Inflammatory macrophage treated with lipopolysaccharide for 4 hours (primary cell): ENCODE measurements around the gene WDFY3.

Experiments used
- DNase-seq: peaks from one replicate; pipeline ENCODE4 v3.0.0-alpha.2; 2020

WDFY3 gene, protein sequence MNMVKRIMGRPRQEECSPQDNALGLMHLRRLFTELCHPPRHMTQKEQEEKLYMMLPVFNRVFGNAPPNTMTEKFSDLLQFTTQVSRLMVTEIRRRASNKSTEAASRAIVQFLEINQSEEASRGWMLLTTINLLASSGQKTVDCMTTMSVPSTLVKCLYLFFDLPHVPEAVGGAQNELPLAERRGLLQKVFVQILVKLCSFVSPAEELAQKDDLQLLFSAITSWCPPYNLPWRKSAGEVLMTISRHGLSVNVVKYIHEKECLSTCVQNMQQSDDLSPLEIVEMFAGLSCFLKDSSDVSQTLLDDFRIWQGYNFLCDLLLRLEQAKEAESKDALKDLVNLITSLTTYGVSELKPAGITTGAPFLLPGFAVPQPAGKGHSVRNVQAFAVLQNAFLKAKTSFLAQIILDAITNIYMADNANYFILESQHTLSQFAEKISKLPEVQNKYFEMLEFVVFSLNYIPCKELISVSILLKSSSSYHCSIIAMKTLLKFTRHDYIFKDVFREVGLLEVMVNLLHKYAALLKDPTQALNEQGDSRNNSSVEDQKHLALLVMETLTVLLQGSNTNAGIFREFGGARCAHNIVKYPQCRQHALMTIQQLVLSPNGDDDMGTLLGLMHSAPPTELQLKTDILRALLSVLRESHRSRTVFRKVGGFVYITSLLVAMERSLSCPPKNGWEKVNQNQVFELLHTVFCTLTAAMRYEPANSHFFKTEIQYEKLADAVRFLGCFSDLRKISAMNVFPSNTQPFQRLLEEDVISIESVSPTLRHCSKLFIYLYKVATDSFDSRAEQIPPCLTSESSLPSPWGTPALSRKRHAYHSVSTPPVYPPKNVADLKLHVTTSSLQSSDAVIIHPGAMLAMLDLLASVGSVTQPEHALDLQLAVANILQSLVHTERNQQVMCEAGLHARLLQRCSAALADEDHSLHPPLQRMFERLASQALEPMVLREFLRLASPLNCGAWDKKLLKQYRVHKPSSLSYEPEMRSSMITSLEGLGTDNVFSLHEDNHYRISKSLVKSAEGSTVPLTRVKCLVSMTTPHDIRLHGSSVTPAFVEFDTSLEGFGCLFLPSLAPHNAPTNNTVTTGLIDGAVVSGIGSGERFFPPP (N-terminal part only)

DNA sequence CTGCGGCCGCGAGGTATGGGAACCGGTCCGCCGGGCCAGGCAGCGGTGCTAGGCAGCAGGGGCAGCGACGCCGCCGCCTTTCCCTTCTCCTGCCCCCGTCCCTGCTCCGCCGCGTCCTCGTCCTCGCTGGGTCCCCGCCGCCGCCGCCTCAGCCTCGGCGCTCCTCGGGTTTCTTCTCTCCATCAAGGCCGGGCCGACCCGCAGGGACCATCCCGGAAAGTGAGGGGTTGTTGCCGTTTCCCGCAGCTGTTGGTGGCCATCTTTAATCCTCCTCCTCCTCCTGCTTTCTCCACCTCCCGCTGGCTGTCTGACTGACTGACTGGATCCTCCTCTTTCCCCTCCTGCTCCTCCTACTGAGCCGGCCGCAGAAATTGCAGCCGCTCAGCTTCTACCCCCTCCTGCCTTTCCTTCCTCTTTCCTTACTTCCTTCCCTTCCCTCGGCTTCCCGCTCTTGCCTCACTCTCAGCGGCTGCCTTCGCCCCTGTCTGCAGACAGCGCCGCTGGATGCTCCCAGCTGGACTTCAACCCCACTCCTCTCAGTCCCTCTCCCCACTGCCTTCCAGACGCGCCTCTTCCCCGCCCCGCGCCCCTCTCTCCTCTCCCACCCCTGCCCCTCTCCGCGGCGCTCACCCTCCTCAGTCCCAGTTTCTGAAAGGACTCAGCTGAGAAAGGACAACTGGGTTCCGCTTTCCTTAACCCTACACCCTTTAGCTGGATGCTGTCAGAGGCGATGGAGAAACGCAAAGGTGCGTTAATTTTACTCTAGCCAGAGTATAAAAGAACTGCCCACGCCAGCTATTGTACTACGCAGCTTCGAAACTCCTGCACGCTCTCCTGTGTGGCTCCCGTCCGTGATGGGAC lies at the start of gene WDFY3:
Gene WDFY3, minus strand, starts transcription at position 309 of the 861 bp plus-strand sequence. CDS start 106,099 bp downstream, outside the sequence.
- DNase-seq: peak; percentile 95

DNA sequence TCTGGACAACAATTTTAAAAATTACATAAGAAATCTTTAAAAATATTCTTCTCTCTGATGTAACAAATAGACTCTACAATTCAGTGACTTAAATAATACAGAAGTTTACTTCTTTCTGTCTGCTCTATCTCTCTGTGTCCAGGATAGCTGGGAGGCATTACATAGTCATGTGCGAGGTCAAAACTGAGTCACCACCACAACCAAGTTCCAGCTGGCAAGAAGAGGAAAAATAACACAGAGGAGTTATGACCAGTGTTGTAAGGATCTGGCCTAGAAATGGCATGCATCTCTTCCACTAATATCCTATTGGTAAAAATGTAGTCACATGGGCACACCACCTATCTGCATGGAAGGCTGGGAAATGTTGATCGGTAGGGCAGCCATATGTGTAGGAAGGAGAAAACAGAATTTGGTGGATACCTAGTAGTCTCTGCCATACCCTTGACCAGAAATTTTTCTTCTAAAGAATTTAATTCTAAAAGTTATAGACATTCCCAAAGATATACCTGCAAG lies 39.4 kb upstream of the WDFY3 start:
- no peak for DNase-seq

DNA sequence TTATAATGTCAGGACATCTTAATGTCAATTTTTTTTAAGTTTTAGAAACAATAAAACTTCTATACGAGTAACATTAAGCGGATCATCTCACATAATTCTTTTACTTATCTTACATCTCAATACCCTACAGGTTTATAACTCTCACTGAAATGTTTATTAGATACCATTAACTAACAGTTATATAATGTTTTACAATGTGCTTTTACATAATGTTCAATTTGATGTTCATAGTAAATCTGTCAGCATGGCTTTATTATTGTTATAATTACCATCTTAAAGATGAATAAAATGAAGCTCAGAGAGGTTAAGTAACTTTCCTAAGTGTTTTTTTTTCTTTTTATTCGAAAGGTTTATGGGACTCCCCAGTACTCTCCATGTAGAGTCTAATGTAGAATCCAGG lies 33.9 kb upstream of the WDFY3 start:
- DNase-seq: no peak

DNA sequence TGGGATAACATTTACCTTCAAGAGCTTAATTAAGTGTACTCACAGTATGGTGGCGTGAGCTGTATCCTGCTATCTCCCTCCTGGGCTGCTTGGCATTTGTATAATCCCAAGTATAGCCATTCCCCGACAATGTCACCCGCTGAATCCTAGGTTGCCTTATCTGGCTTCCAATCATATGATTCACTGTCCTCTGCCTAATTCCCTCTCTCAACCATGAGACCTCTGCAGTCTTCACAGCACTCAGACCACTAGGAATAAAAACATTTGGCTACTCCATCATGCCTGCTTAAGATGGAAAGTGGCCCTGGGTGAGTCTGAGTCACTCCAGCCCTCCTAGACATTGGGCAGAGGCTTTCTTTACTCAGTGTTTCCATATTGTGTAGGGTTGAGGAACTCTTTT lies 28.9 kb upstream of the WDFY3 start:
- DNase-seq: no peak

- no peak for DNase-seq
Measured at GRCh38 chr4:84994280-84994679, 27.8 kb upstream of the WDFY3 start.

DNA sequence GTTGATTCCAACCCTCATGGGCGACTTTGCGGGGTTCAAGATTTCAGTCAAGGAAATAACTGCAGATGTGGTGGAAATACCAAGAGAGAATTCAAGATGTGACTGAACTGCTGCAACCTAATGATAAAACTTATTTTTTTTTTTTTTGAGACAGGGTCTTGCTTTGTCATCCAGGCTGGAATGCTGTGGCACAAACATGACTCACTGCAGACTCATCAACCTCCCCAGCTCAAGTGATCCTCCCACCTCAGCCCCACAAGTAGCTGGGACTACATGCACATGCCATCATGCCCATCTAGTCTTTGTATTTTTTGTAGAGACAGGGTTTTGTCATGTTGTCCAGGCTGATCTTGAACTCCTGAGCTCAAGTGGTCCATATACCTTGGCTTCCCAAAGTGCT lies 19.5 kb upstream of the WDFY3 start:
- no peak for DNase-seq

DNA sequence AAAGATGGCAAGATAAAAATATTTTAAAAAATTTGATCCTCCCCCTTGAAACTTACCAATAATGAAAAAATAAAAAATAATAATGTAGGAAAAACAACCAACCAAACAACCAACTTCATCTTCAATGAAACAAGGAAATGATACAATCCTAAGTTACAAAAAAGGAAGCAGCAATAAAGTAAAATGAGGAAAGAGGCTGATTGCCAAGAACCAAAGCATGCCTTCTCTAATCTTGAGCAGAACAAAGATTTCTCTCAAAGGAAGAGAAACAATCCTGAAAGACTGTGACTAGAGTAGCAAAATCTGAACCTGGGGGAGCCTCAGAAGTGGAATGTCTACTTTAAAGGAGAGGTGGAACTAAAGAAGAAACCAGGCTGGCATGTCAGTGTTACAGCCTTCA lies 10.9 kb upstream of the WDFY3 start:
- DNase-seq: peak; percentile 67

DNA sequence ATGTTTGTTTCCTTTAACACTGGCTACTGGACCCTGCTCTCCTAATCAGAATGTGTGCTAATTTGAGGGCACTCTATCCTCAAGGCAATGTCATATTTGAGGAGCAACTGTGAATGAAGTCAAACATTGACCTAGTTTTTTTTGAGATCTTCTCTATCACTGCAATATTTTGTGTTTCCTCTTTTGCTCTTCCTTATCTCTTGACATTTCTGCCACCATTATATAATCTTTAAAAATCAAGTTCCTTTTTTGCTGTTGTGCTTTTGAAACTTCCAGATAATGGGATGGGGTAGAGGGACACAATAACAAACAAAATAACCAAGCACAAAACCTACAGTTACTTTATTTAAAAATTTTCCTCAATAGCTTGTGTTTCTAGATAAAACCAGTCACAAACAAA lies 7.4 kb upstream of the WDFY3 start:
- peak; percentile 21 for DNase-seq

GRCh38 chr4:84971319-84971932 lies 4.9 kb upstream of the WDFY3 start:
- peak; percentile 73 for DNase-seq

DNA sequence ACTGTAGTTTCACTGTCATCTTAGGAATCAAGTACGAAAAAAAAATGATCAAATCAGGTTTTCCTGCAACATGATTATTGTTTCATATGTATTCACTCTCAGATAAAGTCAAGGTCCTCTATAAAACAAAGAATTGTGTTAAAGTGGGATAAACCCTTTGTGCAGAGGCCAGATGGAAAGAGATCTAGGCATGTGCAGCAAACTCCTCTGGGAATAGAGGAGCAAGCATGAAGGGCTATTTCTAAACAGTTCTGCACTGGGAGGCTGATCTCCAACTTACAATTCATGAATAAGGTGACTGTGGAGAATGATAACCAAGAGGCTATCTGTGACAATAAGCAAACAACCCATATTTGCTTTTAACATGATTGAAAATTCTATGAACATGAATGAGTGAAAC lies 2.4 kb upstream of the WDFY3 start:
- DNase-seq: no peak

- peak; percentile 39 for DNase-seq
Measured at GRCh38 chr4:84967243-84967690, 777 bp upstream of the WDFY3 start.

- DNase-seq: peak; percentile 58
Measured at GRCh38 chr4:84965553-84966381, 723 bp downstream of the WDFY3 start.

DNA sequence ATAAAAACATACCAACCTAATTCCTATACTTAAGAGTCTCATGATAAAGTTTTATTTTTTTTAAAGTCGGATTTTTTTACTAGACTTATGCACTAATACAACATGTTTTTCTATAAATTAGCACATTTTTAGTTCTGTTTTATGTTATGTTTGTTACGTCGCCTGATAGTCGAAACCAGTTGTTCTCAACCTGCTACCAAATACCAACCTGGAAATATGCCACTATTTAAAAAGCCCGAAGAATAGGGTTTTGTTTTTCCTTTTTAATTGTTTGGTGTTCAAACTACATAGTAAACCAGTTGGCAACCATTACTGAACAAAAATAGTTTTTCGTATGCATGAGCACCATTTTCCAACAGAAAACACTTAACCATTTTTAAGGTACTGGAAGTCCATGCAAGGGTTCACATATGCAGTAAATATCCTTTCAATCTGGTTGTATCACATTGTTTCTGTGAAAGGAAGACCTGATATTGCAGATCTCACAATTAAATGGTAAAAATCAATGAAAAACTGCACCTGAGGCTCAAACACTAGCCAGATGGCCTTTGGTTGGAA lies 1.4 kb downstream of the WDFY3 start:
- no peak for DNase-seq

DNA sequence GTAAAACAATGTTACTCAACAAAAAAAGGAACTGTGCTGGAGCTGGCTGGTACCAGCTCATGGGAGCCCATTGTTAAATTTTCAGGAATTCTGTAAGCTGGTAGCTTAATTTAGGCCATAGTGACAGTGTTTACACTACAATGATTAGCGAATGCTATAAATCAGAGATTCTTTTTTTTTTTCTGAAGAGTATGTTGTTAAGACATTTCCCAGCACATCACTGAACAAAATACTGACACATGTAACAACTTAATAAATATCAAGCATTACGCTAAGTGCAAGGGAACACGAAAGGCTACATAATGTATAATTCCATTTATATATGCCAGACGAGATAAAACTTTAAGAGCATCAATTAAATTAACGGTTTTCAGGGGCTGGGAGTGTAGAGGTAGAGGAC lies 4.4 kb downstream of the WDFY3 start:
- DNase-seq: no peak

DNA sequence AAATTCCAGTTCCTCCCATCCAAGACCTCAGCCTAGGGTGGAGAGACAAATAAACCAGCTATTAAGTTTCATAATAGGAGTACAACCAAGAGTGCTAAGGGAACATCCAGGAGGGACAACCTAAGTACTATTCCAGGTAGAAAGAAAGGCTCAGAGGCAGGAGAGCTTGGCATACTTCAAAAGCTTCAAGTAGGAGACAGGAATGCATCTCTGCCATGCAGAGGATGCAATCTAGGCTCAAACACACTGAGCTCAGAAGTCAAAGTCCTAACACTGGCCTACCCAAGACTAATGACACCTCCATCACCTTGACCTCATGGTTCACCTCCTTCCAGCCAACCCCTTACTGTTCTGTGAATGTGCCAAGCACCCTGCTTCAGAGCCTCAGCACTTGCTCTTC lies 8.1 kb downstream of the WDFY3 start:
- no peak for DNase-seq

DNA sequence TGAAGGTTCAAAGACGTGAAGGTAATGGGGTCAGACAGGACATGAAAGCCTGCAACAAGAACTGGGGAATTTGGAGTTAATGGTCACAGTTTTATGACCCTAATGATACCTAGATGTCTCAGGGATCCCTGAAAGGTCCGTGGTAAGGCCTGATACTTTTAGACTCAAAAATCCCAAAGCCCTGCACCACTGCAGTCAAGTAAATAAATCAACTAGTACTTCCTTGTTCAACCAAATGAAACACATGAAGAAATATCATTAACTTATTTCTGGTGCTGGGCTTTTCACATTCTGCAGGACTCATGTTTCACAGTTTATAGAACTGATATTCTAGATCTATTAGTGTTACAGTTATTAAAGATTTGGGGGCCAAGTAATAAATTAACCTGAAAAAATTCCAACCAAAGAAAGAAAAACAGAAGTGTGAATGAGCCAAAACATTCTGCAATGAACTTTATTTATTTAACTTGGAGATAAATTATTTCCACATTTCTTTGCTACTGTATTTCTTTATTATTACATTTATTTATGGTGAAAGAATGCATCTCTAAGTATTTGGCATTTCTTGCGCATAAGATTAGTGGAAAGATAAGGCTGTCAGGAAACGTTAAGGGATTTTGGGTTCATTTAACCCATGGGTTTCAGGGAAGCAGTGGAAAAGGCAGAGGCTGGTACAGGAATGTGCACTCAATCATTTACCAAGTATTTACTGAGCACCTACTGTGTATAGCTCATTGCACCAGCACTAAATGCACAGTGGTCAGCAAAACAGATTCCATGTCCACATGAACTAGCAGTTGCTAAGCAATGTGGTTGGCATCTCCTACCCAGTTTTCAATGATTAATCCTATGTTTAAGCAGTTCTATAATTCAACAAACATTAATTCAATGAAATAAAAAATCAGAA lies 8.7 kb downstream of the WDFY3 start:
- no peak for DNase-seq

DNA sequence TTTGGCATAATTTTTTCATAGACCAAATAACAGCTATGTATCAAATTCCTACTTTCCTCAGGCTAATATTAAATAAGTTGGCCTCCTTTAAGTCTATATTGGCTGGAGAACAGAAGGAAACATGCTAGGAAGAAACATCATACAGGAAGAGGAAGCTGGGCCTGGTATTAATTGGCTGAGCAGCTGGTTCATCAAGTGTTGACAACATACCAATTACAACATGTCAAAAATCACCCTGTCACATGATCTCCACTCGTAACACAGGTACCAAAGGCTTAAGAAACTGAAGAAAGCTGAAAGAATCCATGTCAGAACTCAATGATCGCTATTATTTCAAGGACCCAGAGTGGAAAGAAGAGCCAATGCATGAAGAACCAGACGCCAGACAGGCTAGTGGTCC lies 10.5 kb downstream of the WDFY3 start:
- DNase-seq: peak; percentile 30

DNA sequence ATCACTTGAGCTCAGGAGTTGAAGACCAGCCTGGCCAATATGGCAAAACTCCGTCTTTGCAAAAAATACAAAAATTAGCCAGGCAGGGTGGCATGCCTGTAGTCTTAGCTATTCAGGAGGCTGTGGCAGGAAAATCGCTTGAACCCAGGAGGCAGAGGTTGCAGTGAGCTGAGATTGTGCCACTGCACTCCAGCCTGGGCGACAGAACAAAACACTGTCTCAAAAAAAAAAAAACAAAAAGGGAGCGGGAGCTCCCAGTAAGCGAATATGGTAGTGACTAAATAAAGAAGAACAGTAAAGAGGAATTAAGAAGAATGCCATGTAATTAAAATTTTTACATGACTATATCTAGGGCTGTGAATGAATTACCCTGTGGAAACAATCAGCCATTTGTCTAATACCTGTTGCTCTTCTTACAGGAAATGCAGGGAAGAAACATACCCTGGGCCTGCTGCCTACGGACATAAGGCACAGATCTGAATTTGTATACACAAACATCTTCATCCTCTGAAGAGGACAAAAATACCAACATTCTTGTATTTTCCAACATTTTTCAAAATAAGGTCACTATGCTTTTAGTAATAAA lies 11.4 kb downstream of the WDFY3 start:
- DNase-seq: no peak

DNA sequence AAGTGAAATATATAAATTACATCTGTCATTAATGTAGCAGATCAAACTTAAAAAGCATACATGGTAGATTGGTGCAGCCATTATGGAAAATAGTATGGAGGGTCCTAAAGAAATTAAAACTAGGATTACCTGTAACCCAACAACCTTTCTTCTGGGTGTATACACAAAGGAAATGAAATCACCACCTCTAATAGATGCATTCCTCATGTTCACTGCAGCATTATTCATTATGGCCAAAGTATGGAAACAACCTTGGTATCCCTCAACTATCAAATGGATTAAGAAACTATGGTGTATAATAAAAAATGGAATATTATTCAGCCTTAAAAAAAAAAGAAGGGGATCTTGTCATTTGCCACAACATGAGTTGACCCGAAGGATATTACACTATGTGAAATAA lies 13.7 kb downstream of the WDFY3 start:
- no peak for DNase-seq
